Anterior cingulate cortex (tissue), 58 donors: ENCODE measurements around the gene ART3.
"Not testable (repeated sequence)": the region's sequence is repeated elsewhere in the genome, so short reads cannot be mapped to it uniquely, and the experiment has no call there.

Experiments used
- DNase-seq, 58 donors: peaks; one replicate each; lab custom pipeline; 2025; lab: John Stamatoyannopoulos, UW

The ART3 gene, protein sequence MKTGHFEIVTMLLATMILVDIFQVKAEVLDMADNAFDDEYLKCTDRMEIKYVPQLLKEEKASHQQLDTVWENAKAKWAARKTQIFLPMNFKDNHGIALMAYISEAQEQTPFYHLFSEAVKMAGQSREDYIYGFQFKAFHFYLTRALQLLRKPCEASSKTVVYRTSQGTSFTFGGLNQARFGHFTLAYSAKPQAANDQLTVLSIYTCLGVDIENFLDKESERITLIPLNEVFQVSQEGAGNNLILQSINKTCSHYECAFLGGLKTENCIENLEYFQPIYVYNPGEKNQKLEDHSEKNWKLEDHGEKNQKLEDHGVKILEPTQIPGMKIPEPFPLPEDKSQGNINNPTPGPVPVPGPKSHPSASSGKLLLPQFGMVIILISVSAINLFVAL

DNA sequence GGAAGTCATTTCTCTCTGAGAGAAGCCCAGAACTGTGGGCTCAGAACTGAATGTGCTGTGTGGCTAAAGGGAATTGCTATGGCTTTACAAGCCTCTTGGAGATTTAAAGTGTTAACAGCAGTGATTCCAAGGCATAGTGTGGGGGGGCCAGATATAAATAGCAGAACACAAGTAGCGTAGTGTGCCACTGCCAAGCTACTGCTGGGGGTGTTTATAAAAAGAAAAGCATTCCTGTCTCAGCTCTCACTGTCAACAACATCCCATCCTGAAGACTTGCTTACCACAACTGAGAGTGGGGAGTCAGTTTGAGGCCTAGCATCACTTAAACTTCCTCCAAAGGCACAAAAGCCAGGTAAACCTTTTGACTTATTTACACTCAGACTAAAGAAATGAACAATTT lies at the start of gene ART3:
Gene ART3 (plus strand): TSS at position 242 of the 400 bp plus-strand sequence. CDS start 1,181 bp downstream, outside the sequence.
- peak in 19 of 58 donors; percentile 3 to 39 (median 17) for DNase-seq

DNA sequence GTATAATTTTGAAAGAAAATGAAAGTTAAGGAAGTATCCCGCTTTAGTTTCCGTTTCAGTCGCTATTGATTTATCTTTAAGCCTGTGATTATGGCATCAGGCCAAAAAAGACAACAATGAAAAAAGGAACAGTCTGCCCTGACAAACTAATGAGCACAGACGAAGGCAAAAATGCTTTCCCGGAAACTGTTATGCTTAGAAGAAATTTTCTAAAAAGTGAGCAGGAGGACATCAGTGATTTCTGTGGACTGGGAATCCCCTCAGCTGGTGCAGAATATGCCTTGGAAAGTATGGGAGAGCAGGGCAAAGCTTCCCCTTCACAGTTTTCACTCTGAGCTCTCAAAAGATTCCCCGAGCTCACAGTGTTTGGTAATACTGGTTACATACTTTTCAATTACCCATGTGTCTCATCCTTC lies 46.2 kb upstream of the ART3 start:
- DNase-seq = peak in 1 of 58 donors; percentile 26

DNA sequence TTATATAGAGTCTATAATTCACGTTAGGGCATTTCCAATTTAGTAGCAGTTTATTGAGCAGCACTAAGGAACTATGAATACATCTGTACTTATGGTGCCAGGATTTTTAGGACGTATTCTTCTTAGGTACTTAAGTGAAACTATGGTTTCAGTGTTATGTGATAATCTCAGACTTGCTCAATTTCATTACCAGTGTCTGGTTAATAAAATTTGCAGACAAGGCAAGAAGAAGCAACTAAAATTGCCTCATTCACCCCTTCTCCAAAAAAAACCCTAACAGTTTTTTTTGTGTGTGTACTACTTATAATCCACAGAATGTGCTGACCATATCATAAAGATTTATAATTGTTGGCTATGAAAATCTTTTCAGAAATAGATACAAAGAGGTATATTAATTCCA lies 45.2 kb upstream of the ART3 start:
- DNase-seq = no peak

DNA sequence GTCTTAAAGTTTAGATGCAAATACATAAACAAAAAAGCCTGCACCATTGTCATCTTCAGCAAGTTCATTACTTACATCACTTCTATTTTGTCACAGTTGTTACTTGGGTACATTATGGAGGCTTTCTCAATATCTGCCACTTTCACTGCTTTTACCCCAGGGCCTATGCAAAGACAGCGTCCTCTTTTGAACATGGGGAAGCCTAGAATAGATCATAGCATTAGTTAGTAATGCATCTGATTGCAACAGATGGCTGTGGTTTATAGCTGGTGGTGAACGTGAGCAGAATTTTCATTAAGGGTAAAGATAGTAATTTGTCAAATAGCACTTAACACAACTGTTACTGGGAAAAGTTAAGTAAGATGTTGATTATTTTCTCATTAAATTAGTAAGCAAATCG lies 39.4 kb upstream of the ART3 start:
- DNase-seq = no peak

DNA sequence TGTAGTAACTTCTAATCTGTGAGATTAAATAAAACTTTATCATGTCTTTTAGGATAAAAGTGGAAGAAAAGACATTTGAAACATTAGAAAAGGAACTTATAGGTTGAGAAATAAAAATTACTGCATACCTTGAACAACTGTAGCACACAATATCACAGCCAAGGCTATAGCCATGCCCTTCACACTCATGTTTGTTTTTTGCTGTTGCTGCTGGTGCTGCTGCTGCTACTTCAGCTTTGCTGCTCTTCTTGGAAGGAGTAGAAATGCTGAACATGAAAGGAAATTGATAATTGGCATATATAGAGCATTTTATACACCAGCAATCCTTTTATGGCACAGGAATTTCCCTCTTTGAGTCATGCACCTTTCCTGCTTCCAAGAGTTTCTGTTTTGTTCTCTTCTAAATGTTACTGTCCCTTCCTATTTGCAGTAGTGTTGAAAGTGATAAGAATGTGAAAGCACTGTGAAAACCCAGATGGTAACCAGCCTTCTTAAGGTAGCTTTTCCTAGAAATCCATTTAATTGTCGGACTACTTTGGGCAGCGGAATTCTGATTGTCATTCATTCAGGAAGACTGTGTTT lies 38.6 kb upstream of the ART3 start, which contains the start of gene CXCL11:
Gene CXCL11 (minus strand): TSS at position 272 of the 582 bp plus-strand sequence. CDS start 83 bp downstream, at position 189.
- no peak for DNase-seq

DNA sequence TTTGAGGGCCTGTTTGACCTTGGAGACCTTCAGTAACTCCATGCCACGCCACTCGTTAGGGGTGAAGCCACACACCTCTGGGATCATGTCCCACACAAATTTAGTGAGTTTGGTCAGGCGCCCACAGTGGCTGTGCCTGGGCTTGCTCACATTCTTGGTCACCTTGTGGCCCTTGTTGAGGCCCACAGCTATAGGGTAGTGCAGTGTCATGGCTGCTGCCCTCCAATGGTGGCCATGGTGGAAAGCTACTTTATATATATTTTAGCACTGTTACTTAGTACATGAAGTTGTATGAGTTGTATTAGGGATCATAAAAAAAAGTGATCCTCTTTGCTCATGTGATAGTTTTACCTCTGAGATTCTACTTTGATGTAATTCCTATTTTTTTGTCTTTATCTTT lies 37.7 kb upstream of the ART3 start:
- DNase-seq = no peak

DNA sequence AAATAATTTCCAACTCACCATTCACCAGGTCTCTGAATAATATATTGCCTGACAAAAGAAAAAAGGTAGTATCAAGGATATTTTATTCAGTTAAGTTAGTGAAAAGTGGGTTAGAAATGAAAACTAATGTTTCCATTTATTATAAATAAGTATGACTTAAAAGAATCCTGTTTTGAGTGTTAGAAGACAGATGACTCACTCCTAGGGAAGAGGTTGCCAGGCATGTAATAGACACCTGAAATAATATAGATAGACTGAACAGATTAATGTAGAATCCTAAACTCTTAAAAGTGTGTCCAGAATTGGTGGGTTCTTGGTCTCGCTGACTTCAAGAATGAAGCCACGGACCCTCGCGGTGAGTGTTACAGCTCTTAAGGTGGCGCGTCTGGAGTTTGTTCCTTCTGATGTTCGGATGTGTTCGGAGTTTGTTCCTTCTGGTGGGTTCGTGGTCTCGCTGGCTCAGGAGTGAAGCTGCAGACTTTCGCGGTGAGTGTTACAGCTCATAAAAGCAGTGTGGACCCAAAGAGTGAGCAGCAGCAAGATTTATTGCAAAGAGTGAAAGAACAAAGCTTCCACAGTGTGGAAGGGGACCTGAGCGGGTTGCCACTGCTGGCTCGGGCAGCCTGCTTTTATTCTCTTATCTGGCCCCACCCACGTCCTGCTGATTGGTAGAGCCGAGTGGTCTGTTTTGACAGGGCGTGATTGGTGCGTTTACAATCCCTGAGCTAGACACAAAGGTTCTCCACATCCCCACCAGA lies 32.1 kb upstream of the ART3 start:
- DNase-seq = not testable (repeated sequence)

DNA sequence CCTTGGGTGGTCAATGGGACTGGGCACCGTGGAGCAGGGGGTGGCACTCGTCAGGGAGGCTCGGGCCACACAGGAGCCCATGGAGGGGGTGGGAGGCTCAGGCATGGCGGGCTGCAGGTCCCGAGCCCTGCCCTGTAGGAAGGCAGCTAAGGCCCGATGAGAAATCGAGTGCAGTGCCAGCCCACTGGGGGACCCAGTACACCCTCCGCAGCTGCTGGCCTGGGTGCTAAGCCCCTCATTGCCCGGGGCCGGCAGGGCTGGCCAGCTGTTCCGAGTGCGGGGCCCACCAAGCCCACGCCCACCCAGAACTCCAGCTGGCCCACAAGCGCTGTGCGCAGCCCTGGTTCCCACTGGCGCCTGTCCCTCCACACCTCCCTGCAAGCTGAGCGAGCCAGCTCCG lies 31.2 kb upstream of the ART3 start:
- not testable (repeated sequence) for DNase-seq

DNA sequence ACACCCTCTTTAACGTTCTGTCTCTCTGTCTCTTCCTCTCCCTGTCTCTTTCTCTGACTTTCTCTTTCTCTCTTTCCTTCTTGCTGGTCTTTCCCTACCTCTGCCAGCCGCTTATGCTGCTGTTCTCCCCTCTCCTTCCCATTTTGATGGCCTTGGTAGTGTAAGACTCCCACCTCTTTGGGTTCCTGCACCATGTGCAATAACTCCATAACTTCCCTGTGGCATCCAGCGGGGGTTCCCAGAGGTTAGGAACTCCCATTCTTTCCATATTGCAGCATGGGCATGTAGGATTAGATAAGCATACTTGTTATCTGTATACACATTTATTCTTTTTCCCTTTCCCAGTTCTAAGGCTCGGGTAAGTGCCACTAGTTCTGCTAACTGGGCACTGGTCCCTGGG lies 29.8 kb upstream of the ART3 start:
- DNase-seq = not testable (repeated sequence)

DNA sequence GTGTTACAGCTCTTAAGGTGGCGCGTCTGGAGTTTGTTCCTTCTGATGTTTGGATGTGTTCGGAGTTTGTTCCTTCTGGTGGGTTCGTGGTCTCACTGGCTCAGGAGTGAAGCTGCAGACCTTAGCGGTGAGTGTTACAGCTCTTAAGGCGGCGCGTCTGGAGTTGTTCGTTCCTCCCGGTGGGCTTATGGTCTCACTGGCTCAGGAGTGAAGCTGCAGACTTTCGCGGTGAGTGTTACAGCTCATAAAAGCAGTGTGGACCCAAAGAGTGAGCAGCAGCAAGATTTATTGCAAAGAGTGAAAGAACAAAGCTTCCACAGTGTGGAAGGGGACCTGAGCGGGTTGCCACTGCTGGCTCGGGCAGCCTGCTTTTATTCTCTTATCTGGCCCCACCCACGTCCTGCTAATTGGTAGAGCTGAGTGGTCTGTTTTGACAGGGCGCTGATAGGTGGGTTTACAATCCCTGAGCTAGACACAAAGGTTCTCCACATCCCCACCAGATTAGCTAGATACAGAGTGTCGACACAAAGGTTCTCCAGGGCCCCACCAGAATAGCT lies 24.6 kb upstream of the ART3 start:
- not testable (repeated sequence) for DNase-seq

DNA sequence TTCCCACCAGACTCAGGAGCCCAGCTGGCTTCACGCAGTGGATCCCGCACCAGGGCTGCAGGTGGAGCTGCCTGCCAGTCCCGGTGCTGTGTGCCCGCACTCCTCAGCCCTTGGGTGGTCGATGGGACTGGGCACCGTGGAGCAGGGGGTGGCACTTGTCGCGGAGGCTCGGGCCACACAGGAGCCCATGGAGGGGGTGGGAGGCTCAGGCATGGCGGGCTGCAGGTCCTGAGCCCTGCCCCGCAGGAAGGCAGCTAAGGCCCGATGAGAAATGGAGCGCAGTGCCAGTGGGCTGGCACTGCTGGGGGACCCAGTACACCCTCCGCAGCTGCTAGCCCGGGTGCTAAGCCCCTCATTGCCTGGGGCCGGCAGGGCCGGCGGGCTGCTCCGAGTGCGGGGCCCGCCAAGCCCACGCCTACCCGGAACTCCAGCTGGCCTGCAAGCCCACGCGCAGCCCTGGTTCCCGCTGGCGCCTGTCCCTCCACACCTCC lies 23.9 kb upstream of the ART3 start:
- DNase-seq = not testable (repeated sequence)

DNA sequence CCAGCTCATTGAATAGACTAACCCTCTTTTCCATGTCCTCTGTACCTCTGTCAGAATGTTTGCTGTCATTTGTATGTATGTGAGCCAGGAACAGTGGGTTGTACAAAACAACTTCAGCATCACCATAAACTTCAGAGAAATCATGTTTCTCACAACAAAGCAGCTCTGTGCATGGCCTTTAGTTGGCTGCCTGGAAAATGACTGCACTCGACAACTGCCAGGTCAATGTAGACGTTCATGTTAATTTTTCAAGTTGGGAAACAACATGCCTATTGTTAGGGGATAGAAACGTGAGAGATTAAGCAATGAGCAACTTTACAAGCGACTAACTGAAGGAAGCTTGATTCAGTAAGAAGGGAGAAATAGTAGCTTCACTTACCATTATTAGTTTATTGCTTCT lies 20.8 kb upstream of the ART3 start:
- DNase-seq = no peak

DNA sequence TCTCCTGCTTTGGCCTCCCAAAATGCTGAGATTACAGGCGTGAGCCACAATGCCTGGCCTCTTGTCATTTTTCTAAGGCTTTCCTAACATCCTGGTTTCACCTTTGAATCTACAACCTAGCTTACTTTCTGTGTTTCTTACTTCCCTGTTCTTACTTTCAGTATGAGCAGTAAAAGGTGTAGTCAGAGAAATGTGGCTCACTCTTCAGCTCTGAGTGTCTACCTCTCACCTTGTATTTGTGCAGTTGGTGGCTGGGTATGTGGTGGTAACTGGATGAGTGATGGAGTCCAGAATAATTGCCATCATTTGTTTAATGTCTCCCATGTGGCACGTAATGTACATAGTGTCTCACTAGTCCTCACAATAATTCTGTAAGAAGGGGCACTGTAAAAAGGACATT lies 19.5 kb upstream of the ART3 start:
- no peak for DNase-seq

DNA sequence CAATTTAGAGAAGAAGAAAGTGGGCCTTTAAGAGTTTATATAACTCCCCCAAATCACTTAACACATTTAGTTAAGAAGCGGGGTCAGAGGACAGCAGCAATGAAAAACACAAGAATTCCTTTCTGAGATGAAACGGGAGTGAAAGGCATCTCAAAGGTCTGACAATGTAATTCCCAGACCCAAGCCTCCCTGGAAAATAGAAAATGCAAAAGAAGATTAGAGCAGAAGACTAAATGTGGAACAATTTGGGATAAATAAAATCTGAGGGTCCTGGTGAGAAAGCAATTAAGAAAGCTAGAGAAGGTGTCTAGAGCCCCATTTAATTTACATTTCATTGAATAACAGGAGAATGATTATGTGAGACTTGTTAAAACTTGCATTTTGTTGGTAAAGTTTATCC lies 19.1 kb upstream of the ART3 start:
- no peak for DNase-seq

DNA sequence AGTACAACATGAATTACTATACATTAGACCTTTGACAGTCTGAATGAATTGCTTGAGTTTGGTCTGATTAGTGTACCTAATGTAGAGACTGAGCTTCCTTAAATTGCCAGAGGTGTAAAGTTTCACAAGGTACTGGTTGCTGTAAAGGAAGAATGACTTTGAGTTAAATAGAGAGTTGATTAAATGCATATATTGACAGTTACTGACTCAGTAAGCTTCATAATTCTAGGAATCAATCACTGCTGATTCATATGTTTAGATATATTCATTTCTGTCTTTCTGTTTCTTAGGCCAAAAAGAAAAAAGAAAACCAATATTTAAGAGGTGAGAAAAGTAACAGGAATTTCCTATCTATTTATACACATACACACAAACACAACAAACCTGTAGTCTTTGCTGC lies 16.2 kb upstream of the ART3 start:
- no peak for DNase-seq

DNA sequence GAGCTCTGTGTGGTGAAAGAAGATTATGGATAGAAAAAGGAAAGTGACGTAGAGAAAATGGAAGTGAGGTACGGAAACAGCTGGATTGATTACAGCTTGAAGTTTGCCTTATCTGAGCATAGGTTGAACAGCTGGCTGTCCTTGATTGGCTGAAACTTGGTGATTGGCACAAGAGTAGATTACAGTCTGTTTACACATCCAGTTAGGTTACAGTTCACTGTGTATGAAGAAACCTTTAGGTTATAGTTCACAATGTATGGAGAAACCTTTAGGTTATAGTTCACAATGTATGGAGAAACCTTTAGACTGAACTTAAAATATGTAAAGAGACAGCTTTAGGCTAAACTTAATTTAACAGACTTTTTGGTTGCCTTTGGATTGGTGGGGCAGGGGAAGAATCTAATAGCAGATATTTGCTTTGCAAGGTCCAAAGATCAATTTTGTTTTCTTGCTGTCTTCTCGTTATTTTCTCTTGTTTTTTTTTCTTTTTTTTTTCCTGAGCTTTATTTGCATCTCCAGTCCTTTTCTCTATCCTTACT lies 15.6 kb upstream of the ART3 start:
- no peak for DNase-seq

DNA sequence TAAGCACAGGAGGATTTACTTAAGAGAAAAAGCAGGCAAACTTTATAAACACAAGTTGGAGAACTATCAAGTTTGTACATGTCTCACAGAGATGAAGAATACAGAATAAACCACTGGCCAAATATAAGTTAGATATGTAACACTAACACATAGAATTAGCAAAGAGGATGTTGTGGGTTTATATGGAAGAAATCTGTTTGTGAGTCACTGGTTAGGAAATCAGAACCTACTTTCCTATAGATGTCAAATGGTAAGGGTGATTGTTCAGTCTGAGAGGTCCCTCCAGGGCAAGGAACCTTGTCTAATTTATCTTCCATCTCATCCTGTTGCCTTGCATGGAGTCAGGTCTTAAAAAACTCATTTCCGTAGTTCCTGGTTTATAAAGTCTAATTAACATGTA lies 14.8 kb upstream of the ART3 start:
- DNase-seq = no peak

DNA sequence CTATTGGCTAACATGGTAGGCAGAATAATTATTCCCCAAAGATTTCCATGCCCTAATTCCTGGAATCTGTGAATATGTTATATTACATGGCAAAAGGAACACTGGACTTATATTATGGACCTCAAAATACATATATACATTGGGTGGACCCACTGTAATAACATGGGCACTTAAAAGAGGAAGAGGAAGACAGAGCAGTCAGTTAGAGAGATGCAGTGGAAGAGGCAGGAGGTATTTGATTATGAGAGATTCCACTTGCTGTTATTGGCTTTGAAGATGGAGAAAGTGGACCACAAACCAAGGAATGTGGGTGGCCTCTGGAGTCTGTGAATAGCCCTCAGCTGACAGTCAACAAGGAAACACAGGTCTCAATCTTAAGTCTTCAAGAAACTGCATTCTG lies 14.0 kb upstream of the ART3 start:
- no peak for DNase-seq

DNA sequence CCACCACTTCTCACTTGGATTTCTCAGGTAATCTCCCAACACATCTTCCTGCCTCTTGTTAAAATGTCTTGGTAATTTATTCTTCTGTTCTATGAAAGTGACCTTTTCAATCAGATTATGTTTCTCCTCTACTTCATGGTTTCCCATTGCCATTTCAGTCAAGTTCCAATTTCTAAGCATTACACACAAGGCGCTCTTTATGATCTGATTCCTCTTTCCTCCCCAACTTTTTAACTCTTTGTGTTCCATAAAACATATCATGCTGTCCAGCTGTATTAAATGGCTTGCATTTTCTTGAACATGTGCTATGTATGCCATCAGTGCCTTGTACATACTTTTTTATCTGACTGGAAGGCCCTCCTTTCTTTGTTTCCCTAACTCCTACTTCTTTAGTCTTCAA lies 13.1 kb upstream of the ART3 start:
- DNase-seq = no peak

DNA sequence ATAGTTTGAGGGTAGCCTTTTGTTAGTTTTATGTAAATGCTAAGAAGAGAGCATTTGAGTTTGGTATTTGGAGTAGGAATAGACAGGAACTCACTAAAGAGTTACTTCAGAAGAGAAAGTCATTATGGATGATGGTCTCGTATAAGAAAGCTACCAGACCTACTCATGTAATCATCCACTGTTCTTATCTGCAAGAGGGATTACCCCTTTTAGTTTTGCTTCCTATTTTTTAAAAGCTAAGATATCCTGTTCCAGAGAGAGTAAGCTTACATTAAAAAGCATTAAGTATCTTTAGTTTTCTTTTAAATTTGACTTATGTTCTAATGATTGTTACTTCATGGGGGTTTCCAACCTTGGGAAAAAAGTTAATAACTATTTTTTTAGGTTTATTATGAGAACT lies 12.5 kb upstream of the ART3 start:
- DNase-seq = no peak

DNA sequence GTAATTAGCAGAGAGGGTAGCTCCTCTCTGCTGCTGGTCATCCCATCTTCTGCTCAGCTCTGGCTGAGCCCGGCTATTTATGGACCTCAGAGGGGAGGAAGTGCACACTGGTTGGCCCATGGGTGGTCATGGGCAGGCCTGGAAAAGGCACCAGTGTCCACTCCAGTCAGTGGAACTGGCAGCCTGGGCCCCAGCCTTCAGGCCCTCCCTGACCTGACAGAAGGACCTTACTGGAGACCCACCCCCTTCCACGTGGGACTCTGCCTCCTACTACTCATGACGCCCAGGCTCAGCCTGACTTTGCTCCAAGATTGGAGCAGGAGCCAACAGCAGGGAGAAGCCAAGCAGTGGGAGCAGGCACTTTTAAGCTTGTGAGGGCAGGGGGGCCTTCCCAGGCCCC lies 8.0 kb upstream of the ART3 start:
- DNase-seq = no peak
